ENCODE results near the gene SBF2.

SBF2 gene

GRCh38 chr11:10285148-10285802 is 8.7 kb downstream of the SBF2 start:
- H2AFZ ChIP-seq (ENCODE audit: low read depth, low read length): no peak overlapping the region
- no peaks in the 10 kb centered on the region for H3K4me1 ChIP-seq (ENCODE audit: insufficient read depth, low read length)
- H3K36me3 ChIP-seq (ENCODE audit: insufficient read depth, low read length): peaks cover 4% of the 10 kb centered on the region; the same call in 1 of the 2 replicates
- H3K4me2 ChIP-seq (ENCODE audit: insufficient read depth, low read length): no peak overlapping the region
- no peak overlapping the region for H3K27ac ChIP-seq (ENCODE audit: low read length)
- no peak overlapping the region for H3K4me3 ChIP-seq (ENCODE audit: low read depth in 1 of 2, low read length in 2 of 2)
- ATAC-seq (ENCODE audit: insufficient read depth, low read depth) (no peak), DNase-seq (no peak)
- no peaks in the 10 kb centered on the region for H3K9me3 ChIP-seq (ENCODE audit: insufficient read depth, low read length, severe bottlenecking)
- H4K20me1 ChIP-seq (ENCODE audit: insufficient read depth, low read length): peaks cover 26% of the 10 kb centered on the region
- no peaks in the 10 kb centered on the region for H3K27me3 ChIP-seq (ENCODE audit: insufficient read depth, low read length, poor library complexity)
- peaks cover 36% of the 10 kb centered on the region for H3K79me2 ChIP-seq (ENCODE audit: insufficient read depth, low read length)
- no peak overlapping the region for H3K9ac ChIP-seq (ENCODE audit: low read depth, low read length)
- TF ChIP-seq EZH2 (IDR thresholded peaks at IDR 0.05; ENCODE audit: borderline replicate concordance, low read depth, low read length, severe bottlenecking) (no peak), CTCF (IDR thresholded peaks at IDR 0.05; ENCODE audit: borderline replicate concordance, extremely low read depth, low read length, poor library complexity, severe bottlenecking) (no peak)

- H3K9ac ChIP-seq (ENCODE audit: low read depth, low read length): no peak overlapping the region
- no peaks in the 10 kb centered on the region for H3K27me3 ChIP-seq (ENCODE audit: insufficient read depth, low read length, poor library complexity)
- no peaks in the 10 kb centered on the region for H3K4me1 ChIP-seq (ENCODE audit: insufficient read depth, low read length)
- H3K9me3 ChIP-seq (ENCODE audit: insufficient read depth, low read length, severe bottlenecking): no peaks in the 10 kb centered on the region
- no peak overlapping the region for H3K27ac ChIP-seq (ENCODE audit: low read length)
- H3K79me2 ChIP-seq (ENCODE audit: insufficient read depth, low read length): peaks cover 27% of the 10 kb centered on the region
- peaks cover 14% of the 10 kb centered on the region for H4K20me1 ChIP-seq (ENCODE audit: insufficient read depth, low read length)
- 0 out of 2 replicates have a peak, but pooled peaks cover 4% of the 10 kb centered on the region for H3K36me3 ChIP-seq (ENCODE audit: insufficient read depth, low read length)
- no peak for ATAC-seq (ENCODE audit: insufficient read depth, low read depth)
- H2AFZ ChIP-seq (ENCODE audit: low read depth, low read length): no peak overlapping the region
- H3K4me2 ChIP-seq (ENCODE audit: insufficient read depth, low read length): no peak overlapping the region
- DNase-seq: no peak
- no peak overlapping the region for H3K4me3 ChIP-seq (ENCODE audit: low read depth in 1 of 2, low read length in 2 of 2)
- no peak for TF ChIP-seq CTCF (IDR thresholded peaks at IDR 0.05; ENCODE audit: borderline replicate concordance, extremely low read depth, low read length, poor library complexity, severe bottlenecking)
These were observed 10.0 kb downstream of the SBF2 start for GRCh38 chr11:10283991-10284390.

GRCh38 chr11:10282117-10282516 is 11.9 kb downstream of the SBF2 start:
- Histone ChIP-seq H3K4me1 (ENCODE audit: insufficient read depth, low read length) (no peaks in the 10 kb centered on the region), H3K79me2 (ENCODE audit: insufficient read depth, low read length) (peaks cover 22% of the 10 kb centered on the region), H3K9ac (ENCODE audit: low read depth, low read length) (no peak overlapping the region), H3K27me3 (ENCODE audit: insufficient read depth, low read length, poor library complexity) (no peaks in the 10 kb centered on the region), H3K9me3 (ENCODE audit: insufficient read depth, low read length, severe bottlenecking) (no peaks in the 10 kb centered on the region), H3K4me3 (ENCODE audit: low read depth in 1 of 2, low read length in 2 of 2) (no peak overlapping the region), H3K27ac (ENCODE audit: low read length) (no peak overlapping the region), H4K20me1 (ENCODE audit: insufficient read depth, low read length) (peaks cover 4% of the 10 kb centered on the region; the same call in 1 of the 2 replicates), H3K4me2 (ENCODE audit: insufficient read depth, low read length) (no peak overlapping the region), H3K36me3 (ENCODE audit: insufficient read depth, low read length) (no peaks in the 10 kb centered on the region), H2AFZ (ENCODE audit: low read depth, low read length) (no peak overlapping the region)
- DNase-seq (no peak), ATAC-seq (ENCODE audit: insufficient read depth, low read depth) (no peak)
- TF ChIP-seq EZH2 (IDR thresholded peaks at IDR 0.05; ENCODE audit: borderline replicate concordance, low read depth, low read length, severe bottlenecking) (no peak), CTCF (IDR thresholded peaks at IDR 0.05; ENCODE audit: borderline replicate concordance, extremely low read depth, low read length, poor library complexity, severe bottlenecking) (no peak)
